Measurements from ENCODE around the gene ATXN1.

- no peak for TF ChIP-seq CTCF (conservative IDR thresholded peaks at IDR 0.05; ENCODE audit: low read depth in 2 of 2)
- no peak for TF ChIP-seq EZH2 (IDR thresholded peaks at IDR 0.05; ENCODE audit: low read depth, unreplicated experiment)
- no peak for TF ChIP-seq EZH2phosphoT487 (IDR thresholded peaks at IDR 0.05; ENCODE audit: unreplicated experiment)
These were observed 270.6 kb downstream of the ATXN1 start for GRCh38 chr6:16490616-16491015.

Measured in GM23338 (cell line).